ENCODE data around the gene CCDC186. TPM values are rescaled to one million over a fixed set of nuclear protein-coding genes. Genes with fewer than 3 reads are reported as not detected.

CCDC186 gene
- polyA plus RNA-seq, 10 donors = 8.1 to 17.9 (median 13.2) TPM

Other genes with a start within 250 kb of the CCDC186 start
- under 1 TPM in 8 of 10 donors, not detected in 2; 0.07 to 0.48 (median 0.22) TPM for gene ADRB1, start 130.3 kb downstream of the CCDC186 start, polyA plus RNA-seq (ENCODE audit: insufficient read length in 10 of 10)
- gene TDRD1, start 5.2 kb upstream of the CCDC186 start, polyA plus RNA-seq (ENCODE audit: insufficient read length in 10 of 10) = under 1 TPM; 0.11 to 0.36 (median 0.29) TPM
- gene VWA2, start 65.1 kb upstream of the CCDC186 start, polyA plus RNA-seq (ENCODE audit: insufficient read length in 10 of 10) = 1 to 10 TPM in 2 of 10 donors, under 1 TPM in 8; 0.13 to 7.6 (median 0.33) TPM
- 10 to 100 TPM; 31.0 to 46.9 (median 38.3) TPM for gene AFAP1L2, start 230.3 kb upstream of the CCDC186 start, polyA plus RNA-seq (ENCODE audit: insufficient read length in 10 of 10)

All from muscle of back (tissue), 10 donors.